H9 (cell line): Measurements from ENCODE around the gene SMIM41. TPM values are rescaled to one million over a fixed set of nuclear protein-coding genes. Genes with fewer than 3 reads are reported as not detected.
A peak's percentile ranks its signal among the peaks of the same experiment; 100 is the strongest.

Source experiments
- DNase-seq: peaks from one replicate; pipeline ENCODE4 v3.0.0-alpha.2; 2017
- H2AFZ ChIP-seq: one replicate; pipeline ENCODE4 v1.6.1; 2013; ENCODE audit warnings: mild to moderate bottlenecking, low read length, control low read depth, moderate library complexity
- H2AK5ac ChIP-seq: 2 replicates; pipeline ENCODE4 v1.6.1; 2013; ENCODE audit warnings: low read length, control low read depth, mixed read lengths; ENCODE audit not compliant: insufficient read length
- H2BK120ac ChIP-seq: one replicate; pipeline ENCODE4 v1.6.1; 2013; ENCODE audit warnings: low read depth, mild to moderate bottlenecking, low read length, control low read depth, inconsistent platforms; ENCODE audit not compliant: poor library complexity, severe bottlenecking
- H2BK12ac ChIP-seq: 2 replicates; pipeline ENCODE4 v1.6.1; 2013; ENCODE audit warnings: low read length, control low read depth, mixed read lengths, low read depth; ENCODE audit not compliant: insufficient read length
- H2BK15ac ChIP-seq: 2 replicates; pipeline ENCODE4 v1.6.1; 2013; ENCODE audit warnings: low read depth, low read length, control low read depth
- H2BK20ac ChIP-seq: one replicate; pipeline ENCODE4 v1.6.1; 2013; ENCODE audit warnings: low read depth, mild to moderate bottlenecking, low read length, control low read depth, inconsistent platforms; ENCODE audit not compliant: poor library complexity, severe bottlenecking
- H2BK5ac ChIP-seq: 2 replicates; pipeline ENCODE4 v1.6.1; 2013; ENCODE audit warnings: low read length, control low read depth, mixed read lengths; ENCODE audit not compliant: insufficient read length
- H3K14ac ChIP-seq: 2 replicates; pipeline ENCODE4 v1.6.1; 2013; ENCODE audit warnings: low read length, control low read depth; ENCODE audit not compliant: insufficient read depth
- H3K18ac ChIP-seq: 2 replicates; pipeline ENCODE4 v1.6.1; 2013; ENCODE audit warnings: low read depth, mild to moderate bottlenecking, mixed read lengths, low read length, control low read depth; ENCODE audit not compliant: insufficient read length
- H3K23ac ChIP-seq: 2 replicates; pipeline ENCODE4 v1.6.1; 2013; ENCODE audit warnings: low read length, control low read depth, mixed read lengths, low read depth; ENCODE audit not compliant: insufficient read length
- H3K23me2 ChIP-seq: 2 replicates; pipeline ENCODE4 v1.6.1; 2013; ENCODE audit warnings: low read depth, mild to moderate bottlenecking, mixed read lengths, low read length, control low read depth; ENCODE audit not compliant: insufficient read length, poor library complexity, severe bottlenecking
- H3K27ac ChIP-seq: 2 replicates; pipeline ENCODE4 v1.5.1; 2013; ENCODE audit warnings: low read length, control low read depth, mixed read lengths, low read depth; ENCODE audit not compliant: insufficient read length
- H3K27me3 ChIP-seq: 2 replicates; pipeline ENCODE4 v1.6.1; 2013; ENCODE audit warnings: low read length, control low read depth, inconsistent platforms; ENCODE audit not compliant: insufficient read depth
- H3K4ac ChIP-seq: 2 replicates; pipeline ENCODE4 v1.6.1; 2013; ENCODE audit warnings: low read depth, mild to moderate bottlenecking, control low read depth, inconsistent platforms, low read length, moderate library complexity
- H3K4me1 ChIP-seq: 2 replicates; pipeline ENCODE4 v1.6.1; 2013; ENCODE audit warnings: low read length, control low read depth, inconsistent platforms; ENCODE audit not compliant: insufficient read depth
- H3K4me2 ChIP-seq: 2 replicates; pipeline ENCODE4 v1.6.1; 2013; ENCODE audit warnings: low read length, control low read depth, mixed read lengths; ENCODE audit not compliant: insufficient read length, insufficient read depth
- H3K56ac ChIP-seq: 2 replicates; pipeline ENCODE4 v1.6.1; 2013; ENCODE audit warnings: low read depth, mild to moderate bottlenecking, mixed read lengths, low read length, control low read depth; ENCODE audit not compliant: insufficient read length
- H3K79me1 ChIP-seq: 2 replicates; pipeline ENCODE4 v1.6.1; 2013; ENCODE audit warnings: low read depth, mild to moderate bottlenecking, moderate library complexity, low read length, control low read depth, inconsistent platforms; ENCODE audit not compliant: insufficient read depth, poor library complexity, severe bottlenecking
- H3K79me2 ChIP-seq: 2 replicates; pipeline ENCODE4 v1.6.1; 2013; ENCODE audit warnings: low read length, control low read depth, inconsistent platforms; ENCODE audit not compliant: insufficient read depth
- H3K9ac ChIP-seq: 2 replicates; pipeline ENCODE4 v1.6.1; 2013; ENCODE audit warnings: low read length, control low read depth, mixed read lengths; ENCODE audit not compliant: insufficient read length; ENCODE audit errors: extremely low read depth
- H3K9me3 ChIP-seq: one replicate; pipeline ENCODE4 v1.6.1; 2013; ENCODE audit warnings: low read depth, low read length, inconsistent platforms; ENCODE audit not compliant: control insufficient read depth
- H3T11ph ChIP-seq: one replicate; pipeline ENCODE4 v1.6.1; 2013; ENCODE audit warnings: mild to moderate bottlenecking, low read length, control low read depth, inconsistent platforms
- H4K20me1 ChIP-seq: one replicate; pipeline ENCODE4 v1.6.1; 2013; ENCODE audit not compliant: control insufficient read depth, insufficient read length, insufficient read depth
- H4K5ac ChIP-seq: 2 replicates; pipeline ENCODE4 v1.6.1; 2013; ENCODE audit warnings: low read depth, mild to moderate bottlenecking, mixed read lengths, low read length, control low read depth; ENCODE audit not compliant: insufficient read length
- H4K8ac ChIP-seq: replicated peaks from 2 replicates; pipeline ENCODE4 v1.6.1; 2013; ENCODE audit warnings: low read length, control low read depth, mixed read lengths, low read depth; ENCODE audit not compliant: insufficient read length
- H4K91ac ChIP-seq: 2 replicates; pipeline ENCODE4 v1.6.1; 2013; ENCODE audit warnings: low read depth, mild to moderate bottlenecking, moderate library complexity, mixed read lengths, low read length, control low read depth; ENCODE audit not compliant: insufficient read length
- H3K27ac Mint-ChIP-seq, 3 experiments: 2 replicates in 2 of 3; 3 replicates in 1 of 3; pipeline ENCODE4 v1.8.0; 2020 to 2021; ENCODE audit warnings: mixed read lengths in 3 of 3, mild to moderate bottlenecking in 1 of 3, moderate library complexity in 1 of 3
- H3K27me3 Mint-ChIP-seq: 2 replicates; pipeline ENCODE4 v1.8.0; 2021; ENCODE audit warnings: low read depth, mild to moderate bottlenecking, moderate library complexity, mixed read lengths
- H3K36me3 Mint-ChIP-seq, 3 experiments: 2 replicates in 2 of 3; 3 replicates in 1 of 3; pipeline ENCODE4 v1.8.0; 2020 to 2021; ENCODE audit warnings: low read depth in 3 of 3, mixed read lengths in 3 of 3; ENCODE audit not compliant: insufficient read depth in 1 of 3
- H3K4me1 Mint-ChIP-seq, 2 experiments: 2 replicates each; pipeline ENCODE4 v1.8.0; 2020; ENCODE audit warnings: mixed read lengths in 2 of 2
- H3K4me3 Mint-ChIP-seq, 2 experiments: 2 replicates in 1 of 2; 3 replicates in 1 of 2; pipeline ENCODE4 v1.8.0; 2020 to 2021; ENCODE audit warnings: mild to moderate bottlenecking in 2 of 2, mixed read lengths in 2 of 2, moderate library complexity in 1 of 2
- H3K9me3 Mint-ChIP-seq, 2 experiments: 2 replicates in 1 of 2; 3 replicates in 1 of 2; pipeline ENCODE4 v1.8.0; 2020; ENCODE audit warnings: mild to moderate bottlenecking in 2 of 2, mixed read lengths in 2 of 2, moderate library complexity in 1 of 2
- WGBS: extraction: QIAGEN DNeasy Blood & Tissue Kit; methylation state at CpG from one replicate; pipeline ENCODE4 v1.1.7; 2013; ENCODE audit warnings: missing lambda C conversion rate, low lambda C conversion rate, mixed read lengths; ENCODE audit not compliant: insufficient read length; ENCODE audit errors: extremely low coverage; 5-methylcytosine and 5-hydroxymethylcytosine counted together
- total RNA-seq: library from RNA; stranded (reverse); gene quantifications from 2 replicates; pipeline ENCODE4 v1.2.1, GENCODE V29; 2021
- TF ChIP-seq, protein P1 (sequence below): fragments of 200-600 bp; sonication (generic); conservative IDR thresholded peaks from 3 replicates; pipeline ENCODE4 v1.8.0; 2021; ENCODE audit warnings: antibody characterized with exemption, mild to moderate bottlenecking

SMIM41 gene
- total RNA-seq, 1 experiment from 2014 or later, result not detected

DNA sequence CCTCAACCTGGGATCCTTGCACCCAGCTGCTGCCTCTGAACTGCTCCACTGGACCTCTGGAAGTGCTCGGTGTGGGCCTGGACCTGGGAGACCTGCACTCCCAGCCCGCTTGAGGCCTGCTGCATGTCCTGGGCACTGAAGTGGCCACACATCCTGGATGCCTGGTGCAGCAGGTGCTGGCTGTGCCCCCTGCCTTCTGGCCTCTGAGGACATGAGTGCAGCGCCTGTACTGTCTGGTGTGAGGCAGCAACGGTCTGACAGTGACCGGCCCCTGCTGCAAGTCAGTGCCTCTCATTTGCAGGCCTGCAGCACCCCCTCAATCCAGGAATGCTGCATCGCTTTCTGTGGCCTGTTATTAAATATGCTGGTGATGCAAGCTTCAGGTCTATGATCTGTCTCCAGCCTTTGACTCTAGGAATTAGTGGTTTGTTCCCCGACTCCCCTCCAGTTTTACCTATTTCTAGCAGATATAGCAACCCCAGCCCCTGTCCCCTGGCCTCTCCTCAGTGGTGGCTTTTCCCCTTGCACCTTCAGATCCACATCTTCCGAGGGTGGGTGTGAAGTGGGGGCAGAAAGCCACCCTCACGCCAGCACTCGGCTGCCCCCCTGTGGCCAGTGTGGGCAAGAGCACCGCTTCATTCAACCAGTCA, 3.6 kb downstream of the SMIM41 start:
- Histone ChIP-seq H2BK20ac (no peak overlapping the region), H3K9ac (no peak overlapping the region), H2BK5ac (no peak overlapping the region), H4K91ac (no peak overlapping the region), H2BK120ac (no peak overlapping the region), H3K4me2 (no peak overlapping the region), H2BK12ac (no peak overlapping the region), H3K4ac (no peak overlapping the region), H3K79me1 (no peaks in the 10 kb centered on the region), H4K5ac (no peak overlapping the region), H3K4me1 (no peaks in the 10 kb centered on the region; the same call in 1 of the 2 replicates), H4K20me1 (no peaks in the 10 kb centered on the region), H3K79me2 (no peaks in the 10 kb centered on the region), H3K27ac (no peak overlapping the region), H3K9me3 (no peaks in the 10 kb centered on the region), H3K14ac (no peak overlapping the region; the same call in 1 of the 2 replicates), H3K56ac (no peak overlapping the region), H2BK15ac (no peak overlapping the region), H4K8ac (no peak overlapping the region), H2AK5ac (no peak overlapping the region), H2AFZ (no peak overlapping the region), H3T11ph (no peak overlapping the region), H3K23ac (no peak overlapping the region), H3K18ac (no peak overlapping the region), H3K27me3 (no peaks in the 10 kb centered on the region), H3K23me2 (no peaks in the 10 kb centered on the region)
- peak; percentile 71 for DNase-seq
- Mint-ChIP-seq H3K9me3 (no peaks in the 10 kb centered on the region), H3K4me3 (no peak overlapping the region), H3K27me3 (peaks cover 2% of the 10 kb centered on the region), H3K36me3 (peaks cover under 1 to 12% (median 3%) of the 10 kb centered on the region in 3 experiments; a peak in 5 of 7 replicates), H3K4me1 (peaks cover 13 to 29% of the 10 kb centered on the region in 2 experiments), H3K27ac (no peak overlapping the region; a peak in 1 of 7 replicates)
- no CpG with 5 or more reads among the region's 11 CpGs for WGBS
- TF ChIP-seq, protein P1, sequence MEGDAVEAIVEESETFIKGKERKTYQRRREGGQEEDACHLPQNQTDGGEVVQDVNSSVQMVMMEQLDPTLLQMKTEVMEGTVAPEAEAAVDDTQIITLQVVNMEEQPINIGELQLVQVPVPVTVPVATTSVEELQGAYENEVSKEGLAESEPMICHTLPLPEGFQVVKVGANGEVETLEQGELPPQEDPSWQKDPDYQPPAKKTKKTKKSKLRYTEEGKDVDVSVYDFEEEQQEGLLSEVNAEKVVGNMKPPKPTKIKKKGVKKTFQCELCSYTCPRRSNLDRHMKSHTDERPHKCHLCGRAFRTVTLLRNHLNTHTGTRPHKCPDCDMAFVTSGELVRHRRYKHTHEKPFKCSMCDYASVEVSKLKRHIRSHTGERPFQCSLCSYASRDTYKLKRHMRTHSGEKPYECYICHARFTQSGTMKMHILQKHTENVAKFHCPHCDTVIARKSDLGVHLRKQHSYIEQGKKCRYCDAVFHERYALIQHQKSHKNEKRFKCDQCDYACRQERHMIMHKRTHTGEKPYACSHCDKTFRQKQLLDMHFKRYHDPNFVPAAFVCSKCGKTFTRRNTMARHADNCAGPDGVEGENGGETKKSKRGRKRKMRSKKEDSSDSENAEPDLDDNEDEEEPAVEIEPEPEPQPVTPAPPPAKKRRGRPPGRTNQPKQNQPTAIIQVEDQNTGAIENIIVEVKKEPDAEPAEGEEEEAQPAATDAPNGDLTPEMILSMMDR, result peak; percentile 98
